H9 (cell line): ENCODE measurements around the gene PGLYRP2. TPM values are rescaled to one million over a fixed set of nuclear protein-coding genes. Genes with fewer than 3 reads are reported as not detected.

Source experiments
- DNase-seq: peaks from one replicate; pipeline ENCODE4 v3.0.0-alpha.2; 2017
- H2AFZ ChIP-seq: one replicate; pipeline ENCODE4 v1.6.1; 2013; ENCODE audit warnings: mild to moderate bottlenecking, low read length, control low read depth, moderate library complexity
- H2AK5ac ChIP-seq: 2 replicates; pipeline ENCODE4 v1.6.1; 2013; ENCODE audit warnings: low read length, control low read depth, mixed read lengths; ENCODE audit not compliant: insufficient read length
- H2BK120ac ChIP-seq: one replicate; pipeline ENCODE4 v1.6.1; 2013; ENCODE audit warnings: low read depth, mild to moderate bottlenecking, low read length, control low read depth, inconsistent platforms; ENCODE audit not compliant: poor library complexity, severe bottlenecking
- H2BK12ac ChIP-seq: 2 replicates; pipeline ENCODE4 v1.6.1; 2013; ENCODE audit warnings: low read length, control low read depth, mixed read lengths, low read depth; ENCODE audit not compliant: insufficient read length
- H2BK15ac ChIP-seq: 2 replicates; pipeline ENCODE4 v1.6.1; 2013; ENCODE audit warnings: low read depth, low read length, control low read depth
- H2BK20ac ChIP-seq: one replicate; pipeline ENCODE4 v1.6.1; 2013; ENCODE audit warnings: low read depth, mild to moderate bottlenecking, low read length, control low read depth, inconsistent platforms; ENCODE audit not compliant: poor library complexity, severe bottlenecking
- H2BK5ac ChIP-seq: 2 replicates; pipeline ENCODE4 v1.6.1; 2013; ENCODE audit warnings: low read length, control low read depth, mixed read lengths; ENCODE audit not compliant: insufficient read length
- H3K14ac ChIP-seq: 2 replicates; pipeline ENCODE4 v1.6.1; 2013; ENCODE audit warnings: low read length, control low read depth; ENCODE audit not compliant: insufficient read depth
- H3K18ac ChIP-seq: 2 replicates; pipeline ENCODE4 v1.6.1; 2013; ENCODE audit warnings: low read depth, mild to moderate bottlenecking, mixed read lengths, low read length, control low read depth; ENCODE audit not compliant: insufficient read length
- H3K23ac ChIP-seq: 2 replicates; pipeline ENCODE4 v1.6.1; 2013; ENCODE audit warnings: low read length, control low read depth, mixed read lengths, low read depth; ENCODE audit not compliant: insufficient read length
- H3K23me2 ChIP-seq: 2 replicates; pipeline ENCODE4 v1.6.1; 2013; ENCODE audit warnings: low read depth, mild to moderate bottlenecking, mixed read lengths, low read length, control low read depth; ENCODE audit not compliant: insufficient read length, poor library complexity, severe bottlenecking
- H3K27ac ChIP-seq: 2 replicates; pipeline ENCODE4 v1.5.1; 2013; ENCODE audit warnings: low read length, control low read depth, mixed read lengths, low read depth; ENCODE audit not compliant: insufficient read length
- H3K27me3 ChIP-seq: 2 replicates; pipeline ENCODE4 v1.6.1; 2013; ENCODE audit warnings: low read length, control low read depth, inconsistent platforms; ENCODE audit not compliant: insufficient read depth
- H3K4ac ChIP-seq: 2 replicates; pipeline ENCODE4 v1.6.1; 2013; ENCODE audit warnings: low read depth, mild to moderate bottlenecking, control low read depth, inconsistent platforms, low read length, moderate library complexity
- H3K4me1 ChIP-seq: 2 replicates; pipeline ENCODE4 v1.6.1; 2013; ENCODE audit warnings: low read length, control low read depth, inconsistent platforms; ENCODE audit not compliant: insufficient read depth
- H3K4me2 ChIP-seq: 2 replicates; pipeline ENCODE4 v1.6.1; 2013; ENCODE audit warnings: low read length, control low read depth, mixed read lengths; ENCODE audit not compliant: insufficient read length, insufficient read depth
- H3K56ac ChIP-seq: 2 replicates; pipeline ENCODE4 v1.6.1; 2013; ENCODE audit warnings: low read depth, mild to moderate bottlenecking, mixed read lengths, low read length, control low read depth; ENCODE audit not compliant: insufficient read length
- H3K79me1 ChIP-seq: 2 replicates; pipeline ENCODE4 v1.6.1; 2013; ENCODE audit warnings: low read depth, mild to moderate bottlenecking, moderate library complexity, low read length, control low read depth, inconsistent platforms; ENCODE audit not compliant: insufficient read depth, poor library complexity, severe bottlenecking
- H3K79me2 ChIP-seq: 2 replicates; pipeline ENCODE4 v1.6.1; 2013; ENCODE audit warnings: low read length, control low read depth, inconsistent platforms; ENCODE audit not compliant: insufficient read depth
- H3K9ac ChIP-seq: 2 replicates; pipeline ENCODE4 v1.6.1; 2013; ENCODE audit warnings: low read length, control low read depth, mixed read lengths; ENCODE audit not compliant: insufficient read length; ENCODE audit errors: extremely low read depth
- H3K9me3 ChIP-seq: one replicate; pipeline ENCODE4 v1.6.1; 2013; ENCODE audit warnings: low read depth, low read length, inconsistent platforms; ENCODE audit not compliant: control insufficient read depth
- H3T11ph ChIP-seq: one replicate; pipeline ENCODE4 v1.6.1; 2013; ENCODE audit warnings: mild to moderate bottlenecking, low read length, control low read depth, inconsistent platforms
- H4K20me1 ChIP-seq: one replicate; pipeline ENCODE4 v1.6.1; 2013; ENCODE audit not compliant: control insufficient read depth, insufficient read length, insufficient read depth
- H4K5ac ChIP-seq: 2 replicates; pipeline ENCODE4 v1.6.1; 2013; ENCODE audit warnings: low read depth, mild to moderate bottlenecking, mixed read lengths, low read length, control low read depth; ENCODE audit not compliant: insufficient read length
- H4K8ac ChIP-seq: replicated peaks from 2 replicates; pipeline ENCODE4 v1.6.1; 2013; ENCODE audit warnings: low read length, control low read depth, mixed read lengths, low read depth; ENCODE audit not compliant: insufficient read length
- H4K91ac ChIP-seq: 2 replicates; pipeline ENCODE4 v1.6.1; 2013; ENCODE audit warnings: low read depth, mild to moderate bottlenecking, moderate library complexity, mixed read lengths, low read length, control low read depth; ENCODE audit not compliant: insufficient read length
- H3K27ac Mint-ChIP-seq, 3 experiments: 2 replicates in 2 of 3; 3 replicates in 1 of 3; pipeline ENCODE4 v1.8.0; 2020 to 2021; ENCODE audit warnings: mixed read lengths in 3 of 3, mild to moderate bottlenecking in 1 of 3, moderate library complexity in 1 of 3
- H3K27me3 Mint-ChIP-seq: 2 replicates; pipeline ENCODE4 v1.8.0; 2021; ENCODE audit warnings: low read depth, mild to moderate bottlenecking, moderate library complexity, mixed read lengths
- H3K36me3 Mint-ChIP-seq, 3 experiments: 2 replicates in 2 of 3; 3 replicates in 1 of 3; pipeline ENCODE4 v1.8.0; 2020 to 2021; ENCODE audit warnings: low read depth in 3 of 3, mixed read lengths in 3 of 3; ENCODE audit not compliant: insufficient read depth in 1 of 3
- H3K4me1 Mint-ChIP-seq, 2 experiments: 2 replicates each; pipeline ENCODE4 v1.8.0; 2020; ENCODE audit warnings: mixed read lengths in 2 of 2
- H3K4me3 Mint-ChIP-seq, 2 experiments: 2 replicates in 1 of 2; 3 replicates in 1 of 2; pipeline ENCODE4 v1.8.0; 2020 to 2021; ENCODE audit warnings: mild to moderate bottlenecking in 2 of 2, mixed read lengths in 2 of 2, moderate library complexity in 1 of 2
- H3K9me3 Mint-ChIP-seq, 2 experiments: 2 replicates in 1 of 2; 3 replicates in 1 of 2; pipeline ENCODE4 v1.8.0; 2020; ENCODE audit warnings: mild to moderate bottlenecking in 2 of 2, mixed read lengths in 2 of 2, moderate library complexity in 1 of 2
- WGBS: extraction: QIAGEN DNeasy Blood & Tissue Kit; methylation state at CpG from one replicate; pipeline ENCODE4 v1.1.7; 2013; ENCODE audit warnings: missing lambda C conversion rate, low lambda C conversion rate, mixed read lengths; ENCODE audit not compliant: insufficient read length; ENCODE audit errors: extremely low coverage; 5-methylcytosine and 5-hydroxymethylcytosine counted together
- total RNA-seq: library from RNA; stranded (reverse); gene quantifications from 2 replicates; pipeline ENCODE4 v1.2.1, GENCODE V29; 2021
- TF ChIP-seq, protein P1 (sequence below): fragments of 200-600 bp; sonication (generic); conservative IDR thresholded peaks from 3 replicates; pipeline ENCODE4 v1.8.0; 2021; ENCODE audit warnings: antibody characterized with exemption, mild to moderate bottlenecking

The PGLYRP2 gene
- total RNA-seq, 1 experiment from 2014 or later = not detected

DNA sequence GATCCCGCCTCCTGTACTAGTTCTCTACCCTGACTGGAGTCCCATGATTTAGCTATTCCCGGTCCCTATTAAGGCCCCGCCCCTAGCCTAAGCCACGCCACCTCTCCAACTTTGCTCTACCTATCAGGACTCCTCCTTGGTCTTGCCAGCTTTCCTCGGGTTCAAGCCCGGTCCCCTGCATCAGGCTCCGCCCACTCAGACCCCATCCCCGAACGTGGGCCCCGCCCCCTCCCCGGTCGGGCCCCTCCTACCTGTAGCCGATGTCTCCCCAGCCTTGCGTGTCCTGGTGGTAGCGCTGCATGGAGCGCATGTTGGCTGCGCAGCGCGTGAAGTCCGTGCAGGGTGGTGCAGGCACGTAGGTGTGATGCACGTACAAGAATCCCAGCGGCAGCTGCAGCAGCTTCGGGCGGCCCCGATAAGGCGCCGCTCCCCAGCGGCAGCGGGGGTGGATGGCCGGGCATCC is 7.6 kb downstream of the PGLYRP2 start:
- Histone ChIP-seq H3K27ac (no peak overlapping the region), H2BK5ac (no peak overlapping the region), H4K8ac (no peak overlapping the region), H2AK5ac (no peak overlapping the region), H2AFZ (no peak overlapping the region), H3K14ac (no peak overlapping the region), H3K4me1 (no peaks in the 10 kb centered on the region), H3K56ac (no peak overlapping the region), H2BK12ac (no peak overlapping the region), H3K79me2 (no peaks in the 10 kb centered on the region), H3K23me2 (no peaks in the 10 kb centered on the region), H3K9ac (no peak overlapping the region), H4K20me1 (no peaks in the 10 kb centered on the region), H3K79me1 (no peaks in the 10 kb centered on the region), H4K91ac (no peak overlapping the region), H3K4me2 (no peak overlapping the region), H3K9me3 (no peaks in the 10 kb centered on the region), H3K4ac (no peak overlapping the region), H2BK20ac (no peak overlapping the region), H2BK15ac (no peak overlapping the region), H3K18ac (no peak overlapping the region), H3K23ac (no peak overlapping the region), H3T11ph (no peak overlapping the region), H3K27me3 (peaks cover 11% of the 10 kb centered on the region; the same call in 1 of the 2 replicates), H2BK120ac (no peak overlapping the region), H4K5ac (no peak overlapping the region)
- peak; percentile 96 for DNase-seq
- Mint-ChIP-seq H3K9me3 (peaks cover 14 to 56% of the 10 kb centered on the region in 2 experiments), H3K27me3 (peaks cover 48% of the 10 kb centered on the region), H3K4me3 (peak overlapping the region in 1 of 2 experiments; percentile 32; a peak in 1 of 5 replicates), H3K27ac (no peak overlapping the region), H3K36me3 (peaks cover 1 to 5% (median 1%) of the 10 kb centered on the region in 3 experiments; a peak in 4 of 7 replicates), H3K4me1 (0 out of 4 replicates have a peak, but pooled peaks cover 0 to 2% of the 10 kb centered on the region in 2 experiments)
- TF ChIP-seq, protein P1, sequence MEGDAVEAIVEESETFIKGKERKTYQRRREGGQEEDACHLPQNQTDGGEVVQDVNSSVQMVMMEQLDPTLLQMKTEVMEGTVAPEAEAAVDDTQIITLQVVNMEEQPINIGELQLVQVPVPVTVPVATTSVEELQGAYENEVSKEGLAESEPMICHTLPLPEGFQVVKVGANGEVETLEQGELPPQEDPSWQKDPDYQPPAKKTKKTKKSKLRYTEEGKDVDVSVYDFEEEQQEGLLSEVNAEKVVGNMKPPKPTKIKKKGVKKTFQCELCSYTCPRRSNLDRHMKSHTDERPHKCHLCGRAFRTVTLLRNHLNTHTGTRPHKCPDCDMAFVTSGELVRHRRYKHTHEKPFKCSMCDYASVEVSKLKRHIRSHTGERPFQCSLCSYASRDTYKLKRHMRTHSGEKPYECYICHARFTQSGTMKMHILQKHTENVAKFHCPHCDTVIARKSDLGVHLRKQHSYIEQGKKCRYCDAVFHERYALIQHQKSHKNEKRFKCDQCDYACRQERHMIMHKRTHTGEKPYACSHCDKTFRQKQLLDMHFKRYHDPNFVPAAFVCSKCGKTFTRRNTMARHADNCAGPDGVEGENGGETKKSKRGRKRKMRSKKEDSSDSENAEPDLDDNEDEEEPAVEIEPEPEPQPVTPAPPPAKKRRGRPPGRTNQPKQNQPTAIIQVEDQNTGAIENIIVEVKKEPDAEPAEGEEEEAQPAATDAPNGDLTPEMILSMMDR = no peak
- whole genome bisulfite sequencing = no CpG with 5 or more reads among the region's 31 CpGs
